ENCODE measurements around the gene RECK.

The RECK gene

DNA sequence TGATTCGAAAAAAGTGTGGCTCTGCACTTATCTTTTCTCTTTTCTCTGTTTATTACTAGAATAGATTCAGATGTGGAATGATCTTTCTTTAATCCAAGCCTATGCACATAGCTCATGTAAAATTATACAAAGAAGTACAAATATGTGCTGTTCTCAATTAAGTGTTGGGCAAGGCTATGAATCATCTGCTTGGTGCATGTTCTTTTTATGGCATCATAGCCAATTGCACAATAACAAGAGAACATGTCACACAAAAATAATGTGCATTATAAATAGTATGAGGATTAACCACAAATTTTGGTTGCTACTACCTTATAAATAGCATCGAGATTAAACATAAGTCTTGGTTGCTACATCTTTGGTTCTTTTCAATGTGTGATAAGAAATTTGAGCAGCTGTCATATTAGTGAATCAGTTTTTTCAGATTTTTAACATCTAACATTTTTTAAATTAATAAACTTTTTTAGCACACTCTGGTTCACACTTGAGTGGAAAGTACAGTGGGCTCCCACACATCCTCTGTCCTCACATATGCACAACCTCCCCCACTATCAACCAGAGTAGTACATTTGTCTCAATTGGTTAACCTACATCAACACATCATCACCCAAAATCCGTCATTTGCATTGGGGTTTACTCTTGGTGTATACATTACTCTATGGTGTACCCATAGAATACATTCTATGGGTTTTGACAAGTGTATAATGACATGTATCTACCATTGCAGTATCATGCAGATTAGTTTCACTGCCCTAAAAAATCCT lies 6.8 kb upstream of the RECK start:
- Histone ChIP-seq H3K27me3 (ENCODE audit: insufficient read depth, insufficient read length) (no peaks in the 10 kb centered on the region), H3K36me3 (ENCODE audit: insufficient read depth, insufficient read length, low read length) (no peaks in the 10 kb centered on the region), H3K9ac (ENCODE audit: insufficient read length, low read depth) (no peak overlapping the region), H3K9me3 (ENCODE audit: insufficient read depth, low read length) (no peaks in the 10 kb centered on the region), H3K4me1 (ENCODE audit: insufficient read depth, insufficient read length) (no peaks in the 10 kb centered on the region), H3K4me3 (ENCODE audit: insufficient read length, low read depth) (no peak overlapping the region)
- TF ChIP-seq ZNF274 (IDR thresholded peaks at IDR 0.05; ENCODE audit: low read depth, low read length) (no peak), SUZ12 (IDR thresholded peaks at IDR 0.05; ENCODE audit: extremely low read depth, insufficient read depth, insufficient read length) (no peak), YY1 (IDR thresholded peaks at IDR 0.05; ENCODE audit: insufficient read depth, insufficient read length) (no peak)
- DNase-seq (ENCODE audit: low read depth, low spot score), result no peak

DNA sequence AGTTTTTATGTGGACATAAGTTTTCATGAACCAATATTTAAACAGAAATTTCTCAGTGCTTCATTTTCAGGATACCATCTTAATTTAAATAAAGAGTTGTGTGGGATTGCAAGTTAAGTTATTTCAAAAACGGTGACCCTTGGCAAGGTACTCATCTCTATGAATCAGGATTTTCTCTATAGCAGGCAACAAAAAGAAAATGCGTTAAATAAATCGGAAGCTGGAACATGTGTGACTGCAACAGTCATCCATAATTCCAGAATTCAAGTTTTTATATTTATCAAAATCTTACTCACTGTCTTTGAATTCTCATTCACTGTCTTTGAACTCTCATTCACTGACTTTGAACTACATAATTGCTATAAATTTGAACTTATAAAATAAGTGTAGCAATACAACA lies 5.8 kb upstream of the RECK start:
- DNase-seq (ENCODE audit: low read depth, low spot score), result no peak
- TF ChIP-seq YY1 (IDR thresholded peaks at IDR 0.05; ENCODE audit: insufficient read depth, insufficient read length), result no peak
- TF ChIP-seq ZNF274 (IDR thresholded peaks at IDR 0.05; ENCODE audit: low read depth, low read length), result no peak
- no peak for TF ChIP-seq SUZ12 (IDR thresholded peaks at IDR 0.05; ENCODE audit: extremely low read depth, insufficient read depth, insufficient read length)
- no peaks in the 10 kb centered on the region for H3K9me3 ChIP-seq (ENCODE audit: insufficient read depth, low read length)
- H3K4me1 ChIP-seq (ENCODE audit: insufficient read depth, insufficient read length), result no peaks in the 10 kb centered on the region
- H3K9ac ChIP-seq (ENCODE audit: insufficient read length, low read depth), result no peak overlapping the region
- H3K27me3 ChIP-seq (ENCODE audit: insufficient read depth, insufficient read length), result no peaks in the 10 kb centered on the region
- no peak overlapping the region for H3K4me3 ChIP-seq (ENCODE audit: insufficient read length, low read depth)
- no peaks in the 10 kb centered on the region for H3K36me3 ChIP-seq (ENCODE audit: insufficient read depth, insufficient read length, low read length)

DNA sequence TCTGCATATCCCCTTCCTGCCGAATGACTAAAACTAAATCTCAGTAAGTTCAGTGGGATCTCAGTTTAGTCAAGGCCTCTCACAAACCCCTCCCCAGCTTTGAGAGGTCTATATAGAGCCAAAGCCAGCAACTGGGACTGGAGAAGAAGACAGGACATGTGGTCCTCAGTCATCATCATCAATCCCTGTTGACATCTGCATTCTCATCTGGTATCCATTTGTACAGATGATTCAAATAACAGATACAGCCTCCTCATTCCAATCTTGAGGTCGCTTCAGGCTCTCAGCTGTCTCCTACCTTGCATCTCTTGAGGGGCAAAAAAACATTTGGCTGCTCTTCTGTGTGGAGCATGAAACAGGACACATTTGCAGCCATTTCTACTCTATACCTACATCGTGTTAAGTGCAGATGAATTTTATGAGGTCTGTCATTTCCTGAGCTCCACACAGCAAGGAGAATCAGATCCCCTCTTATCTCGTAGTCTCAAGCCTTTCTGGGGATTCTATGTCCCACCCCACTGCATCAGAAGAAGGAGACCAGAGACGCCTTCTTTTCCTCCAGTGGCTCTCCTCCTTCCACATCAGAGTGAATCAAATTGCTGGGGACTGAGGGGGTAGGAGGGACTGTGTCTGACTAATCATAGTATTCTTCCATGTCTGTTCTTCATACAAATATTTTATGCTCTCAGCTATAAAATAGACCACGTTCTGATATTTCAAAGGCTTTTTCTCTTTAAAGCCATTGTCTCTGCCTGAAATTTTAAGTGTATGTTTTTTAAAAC lies 4.7 kb upstream of the RECK start:
- TF ChIP-seq YY1 (IDR thresholded peaks at IDR 0.05; ENCODE audit: insufficient read depth, insufficient read length) (no peak), SUZ12 (IDR thresholded peaks at IDR 0.05; ENCODE audit: extremely low read depth, insufficient read depth, insufficient read length) (no peak), ZNF274 (IDR thresholded peaks at IDR 0.05; ENCODE audit: low read depth, low read length) (no peak)
- no peaks in the 10 kb centered on the region for H3K27me3 ChIP-seq (ENCODE audit: insufficient read depth, insufficient read length)
- H3K9ac ChIP-seq (ENCODE audit: insufficient read length, low read depth), result no peak overlapping the region
- H3K4me3 ChIP-seq (ENCODE audit: insufficient read length, low read depth), result no peak overlapping the region
- H3K4me1 ChIP-seq (ENCODE audit: insufficient read depth, insufficient read length), result no peaks in the 10 kb centered on the region
- DNase-seq (ENCODE audit: low read depth, low spot score), result no peak
- no peaks in the 10 kb centered on the region for H3K36me3 ChIP-seq (ENCODE audit: insufficient read depth, insufficient read length, low read length)
- no peaks in the 10 kb centered on the region for H3K9me3 ChIP-seq (ENCODE audit: insufficient read depth, low read length)

DNA sequence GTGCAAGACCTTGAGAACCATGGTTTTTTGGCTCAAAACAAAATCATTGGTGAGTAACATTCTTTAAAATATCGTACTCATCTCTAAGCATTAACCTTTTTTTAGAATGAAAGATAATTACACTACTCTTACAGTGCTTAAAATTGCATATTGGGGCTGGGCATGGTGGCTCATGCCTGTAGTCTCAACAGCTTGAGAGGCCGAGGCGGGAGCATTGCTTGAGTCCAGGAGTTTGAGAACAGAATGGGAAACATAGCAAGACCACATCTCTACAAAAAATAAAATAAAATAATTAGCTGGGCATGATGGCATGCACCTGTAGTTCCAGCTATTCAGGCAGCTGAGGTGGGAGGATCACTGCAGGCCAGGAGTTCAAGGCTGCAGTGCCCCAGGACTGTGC lies 2.9 kb upstream of the RECK start:
- Histone ChIP-seq H3K9ac (ENCODE audit: insufficient read length, low read depth) (no peak overlapping the region), H3K36me3 (ENCODE audit: insufficient read depth, insufficient read length, low read length) (no peaks in the 10 kb centered on the region), H3K4me1 (ENCODE audit: insufficient read depth, insufficient read length) (no peaks in the 10 kb centered on the region), H3K27me3 (ENCODE audit: insufficient read depth, insufficient read length) (no peaks in the 10 kb centered on the region), H3K4me3 (ENCODE audit: insufficient read length, low read depth) (no peak overlapping the region), H3K9me3 (ENCODE audit: insufficient read depth, low read length) (no peaks in the 10 kb centered on the region)
- TF ChIP-seq ZNF274 (IDR thresholded peaks at IDR 0.05; ENCODE audit: low read depth, low read length) (no peak), YY1 (IDR thresholded peaks at IDR 0.05; ENCODE audit: insufficient read depth, insufficient read length) (no peak), SUZ12 (IDR thresholded peaks at IDR 0.05; ENCODE audit: extremely low read depth, insufficient read depth, insufficient read length) (no peak)
- DNase-seq (ENCODE audit: low read depth, low spot score), result no peak

DNA sequence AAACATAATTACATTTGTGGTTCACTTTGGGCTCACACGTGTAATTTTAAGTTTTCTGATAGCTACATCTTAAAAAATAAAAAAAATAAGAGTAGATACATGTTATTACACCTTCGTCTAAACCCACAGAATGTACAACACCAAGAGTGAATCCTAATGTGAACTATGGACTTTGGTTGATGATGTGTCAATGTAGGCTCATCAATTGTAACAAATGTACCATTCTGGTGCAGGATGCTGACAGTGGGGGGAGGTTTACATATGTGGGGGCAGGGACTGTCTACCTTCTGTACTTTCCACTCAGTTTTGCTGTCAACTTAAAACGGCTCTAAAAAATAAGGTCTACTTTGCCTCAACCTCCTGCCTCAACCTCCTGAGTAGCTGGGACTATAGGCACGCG lies 2.5 kb upstream of the RECK start:
- no peak for DNase-seq (ENCODE audit: low read depth, low spot score)
- H3K36me3 ChIP-seq (ENCODE audit: insufficient read depth, insufficient read length, low read length), result no peaks in the 10 kb centered on the region
- H3K9ac ChIP-seq (ENCODE audit: insufficient read length, low read depth), result no peak overlapping the region
- H3K27me3 ChIP-seq (ENCODE audit: insufficient read depth, insufficient read length), result no peaks in the 10 kb centered on the region
- H3K9me3 ChIP-seq (ENCODE audit: insufficient read depth, low read length), result no peaks in the 10 kb centered on the region
- no peak overlapping the region for H3K4me3 ChIP-seq (ENCODE audit: insufficient read length, low read depth)
- H3K4me1 ChIP-seq (ENCODE audit: insufficient read depth, insufficient read length), result no peaks in the 10 kb centered on the region
- TF ChIP-seq SUZ12 (IDR thresholded peaks at IDR 0.05; ENCODE audit: extremely low read depth, insufficient read depth, insufficient read length), result no peak
- TF ChIP-seq ZNF274 (IDR thresholded peaks at IDR 0.05; ENCODE audit: low read depth, low read length), result no peak
- TF ChIP-seq YY1 (IDR thresholded peaks at IDR 0.05; ENCODE audit: insufficient read depth, insufficient read length), result no peak

DNA sequence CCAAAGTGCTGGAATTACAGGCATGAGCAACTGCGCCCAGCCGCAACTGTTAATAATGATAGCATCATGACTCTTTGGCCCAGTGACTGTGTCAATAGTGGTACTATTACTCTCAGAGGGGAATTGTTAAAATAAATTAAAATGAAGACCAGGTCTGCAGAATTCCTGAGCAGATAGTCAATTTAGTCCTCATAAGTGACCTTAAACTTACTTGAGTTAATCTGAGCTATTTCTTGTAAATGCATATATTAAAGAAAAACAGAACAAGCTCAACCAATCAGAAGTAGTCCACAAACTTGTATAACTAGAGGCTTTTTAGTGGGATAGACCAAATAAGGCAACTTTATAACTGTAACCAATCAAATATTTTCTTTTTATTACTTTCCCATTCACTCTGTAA lies 1.7 kb upstream of the RECK start:
- Histone ChIP-seq H3K9ac (ENCODE audit: insufficient read length, low read depth) (no peak overlapping the region), H3K4me1 (ENCODE audit: insufficient read depth, insufficient read length) (no peaks in the 10 kb centered on the region), H3K27me3 (ENCODE audit: insufficient read depth, insufficient read length) (no peaks in the 10 kb centered on the region), H3K9me3 (ENCODE audit: insufficient read depth, low read length) (no peaks in the 10 kb centered on the region), H3K4me3 (ENCODE audit: insufficient read length, low read depth) (no peak overlapping the region), H3K36me3 (ENCODE audit: insufficient read depth, insufficient read length, low read length) (peaks cover 2% of the 10 kb centered on the region)
- no peak for DNase-seq (ENCODE audit: low read depth, low spot score)
- TF ChIP-seq SUZ12 (IDR thresholded peaks at IDR 0.05; ENCODE audit: extremely low read depth, insufficient read depth, insufficient read length), result no peak

DNA sequence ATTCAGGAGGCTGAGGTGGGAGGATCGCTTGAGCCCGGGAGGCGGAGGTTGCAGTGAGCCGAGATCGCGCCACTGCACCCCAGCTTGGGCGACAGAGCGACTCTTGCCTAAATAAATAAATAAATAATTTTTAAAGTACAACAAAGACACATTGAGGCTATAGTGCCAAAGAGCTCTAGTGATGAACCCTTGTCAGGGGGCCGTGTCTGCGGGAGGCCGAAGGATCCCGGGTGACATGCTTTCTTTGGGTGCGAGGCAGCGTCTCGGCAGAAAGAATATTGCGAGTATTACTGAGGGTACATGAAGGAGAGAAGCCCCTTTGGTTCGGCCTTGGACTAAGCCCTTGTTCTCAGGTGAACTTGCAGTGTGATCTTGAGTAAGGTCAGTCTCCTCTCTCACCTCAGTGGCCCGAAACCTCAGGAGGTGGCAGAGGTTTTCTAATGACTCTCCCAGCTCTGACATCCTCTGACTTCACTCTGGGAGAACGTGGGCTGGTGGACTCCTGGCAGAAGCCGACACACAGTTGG lies 397 bp upstream of the RECK start:
- no peak for DNase-seq (ENCODE audit: low read depth, low spot score)
- peak overlapping the region; percentile 12 for H3K9ac ChIP-seq (ENCODE audit: insufficient read length, low read depth)
- no peaks in the 10 kb centered on the region for H3K4me1 ChIP-seq (ENCODE audit: insufficient read depth, insufficient read length)
- no peaks in the 10 kb centered on the region for H3K9me3 ChIP-seq (ENCODE audit: insufficient read depth, low read length)
- H3K27me3 ChIP-seq (ENCODE audit: insufficient read depth, insufficient read length), result no peaks in the 10 kb centered on the region
- peaks cover 2% of the 10 kb centered on the region for H3K36me3 ChIP-seq (ENCODE audit: insufficient read depth, insufficient read length, low read length)
- peak overlapping the region; percentile 84 for H3K4me3 ChIP-seq (ENCODE audit: insufficient read length, low read depth)
- TF ChIP-seq ZNF274 (IDR thresholded peaks at IDR 0.05; ENCODE audit: low read depth, low read length), result no peak
- no peak for TF ChIP-seq SUZ12 (IDR thresholded peaks at IDR 0.05; ENCODE audit: extremely low read depth, insufficient read depth, insufficient read length)
- no peak for TF ChIP-seq YY1 (IDR thresholded peaks at IDR 0.05; ENCODE audit: insufficient read depth, insufficient read length)

Data from NT2/D1 (cell line).